ENCODE data around the gene SMIM24. TPM values are rescaled to one million over a fixed set of nuclear protein-coding genes. Genes with fewer than 3 reads are reported as not detected.

Gene SMIM24
- total and polyA plus RNA-seq, 9 of the 15 experiments (the other 6 are each of a cell fraction or from before 2014, with no cell fraction given): 0.45 to 12.3 (median 1.4) TPM; not detected in 1

GRCh38 chr19:3467437-3468198, 12.7 kb downstream of the SMIM24 start:
- BruUV-seq (replicated peaks): no TSS peak
- intact Hi-C loops (cut with micrococcal nuclease) (no loop called here), in situ Hi-C loops (cut with MboI) (no loop called here)
- Histone ChIP-seq H3K4me1 (replicated peaks in 1 of 2; ENCODE audit: control insufficient read depth in 2 of 2, insufficient read depth in 2 of 2, low read length in 2 of 2) (peaks cover 0 to 37% of the 10 kb centered on the region in 2 experiments; a peak in 2 of 5 replicates), H3K9me1 (ENCODE audit: control insufficient read depth, insufficient read depth, low read length) (no peaks in the 10 kb centered on the region), H3K4me2 (ENCODE audit: insufficient read depth, low read length) (no peak overlapping the region), H3K36me3 (ENCODE audit: control insufficient read depth, insufficient read depth, low read length) (peaks cover 13% of the 10 kb centered on the region; the same call in 1 of the 3 replicates), H3K27me3 (ENCODE audit: control insufficient read depth in 2 of 2, insufficient read depth in 2 of 2, low read length in 2 of 2) (no peaks in the 10 kb centered on the region), H3K4me3 (no peak overlapping the region), H3K9ac (ENCODE audit: insufficient read depth in 1 of 2, low read depth in 2 of 2, low read length in 2 of 2) (no peak overlapping the region), H3K27ac (ENCODE audit: extremely low read depth, low read depth, low read length) (no peak overlapping the region), H3K9me3 (replicated peaks; ENCODE audit: control insufficient read depth, insufficient read depth, low read depth, low read length) (peaks cover 7% of the 10 kb centered on the region), H2AFZ (ENCODE audit: low read depth, low read length) (no peak overlapping the region), H3K79me2 (ENCODE audit: control insufficient read depth, insufficient read depth, low read length) (no peaks in the 10 kb centered on the region), H4K20me1 (replicated peaks; ENCODE audit: control insufficient read depth, insufficient read depth, low read length) (no peaks in the 10 kb centered on the region)
- FAIRE-seq (no peak), DNase-seq (ENCODE audit: extremely low read depth in 1 of 4, low spot score in 3 of 4) (peak in 2 of 4 experiments; percentile 17 to 54), ATAC-seq (no peak)
- POLR2A ChIA-PET: no interaction called here
- WGBS (ENCODE audit: insufficient coverage, low coverage, missing lambda C conversion rate): 87% methylated on average over 9 of the region's 10 CpGs
- CTCF ChIA-PET (ENCODE audit: low intra/inter-chr PET ratio): no interaction called here
- TF ChIP-seq TRIM28 (IDR thresholded peaks at IDR 0.05) (peak; percentile 88), STAG1 (CRISPR knock-in tag; IDR thresholded peaks at IDR 0.05; ENCODE audit: borderline replicate concordance) (no peak), ZNF134 (CRISPR knock-in tag; conservative IDR thresholded peaks at IDR 0.05) (no peak), CREM (IDR thresholded peaks at IDR 0.05; ENCODE audit: low read depth) (peak; percentile 62), ELK1 (CRISPR knock-in tag; IDR thresholded peaks at IDR 0.05) (no peak), HMGN3 (IDR thresholded peaks at IDR 0.05; ENCODE audit: borderline replicate concordance, extremely low read depth, insufficient read length, low read depth, low read length) (no peak), CAMTA2 (CRISPR knock-in tag; conservative IDR thresholded peaks at IDR 0.05) (no peak), NR0B1 (IDR thresholded peaks at IDR 0.05; ENCODE audit: partially characterized antibody) (no peak), CGGBP1 (CRISPR knock-in tag; IDR thresholded peaks at IDR 0.05) (no peak), SREBF2 (CRISPR knock-in tag; IDR thresholded peaks at IDR 0.05) (no peak), MEF2A (IDR thresholded peaks at IDR 0.05; ENCODE audit: control insufficient read depth, low read depth, low read length) (no peak), ZNF12 (CRISPR knock-in tag; IDR thresholded peaks at IDR 0.05) (no peak), HDAC1 (IDR thresholded peaks at IDR 0.05) (peak in 1 of 2 experiments; percentile 61; a peak in 1 of 4 replicates), U2AF2 (optimal IDR thresholded peaks at IDR 0.05; ENCODE audit: low read depth, low read length) (no peak), IRF1 (CRISPR knock-in tag; IDR thresholded peaks at IDR 0.05; ENCODE audit: borderline replicate concordance) (no peak), KLF6 (CRISPR knock-in tag; IDR thresholded peaks at IDR 0.05; ENCODE audit: borderline replicate concordance) (no peak), CBX3 (IDR thresholded peaks at IDR 0.05; ENCODE audit: borderline replicate concordance in 1 of 2, low read length in 2 of 2) (peak in 1 of 2 experiments; percentile 97; a peak in 2 of 3 replicates)
